ENCODE measurements around the gene MSANTD4.

GRCh38 chr11:105986554-105986953 lies 35.5 kb downstream of the MSANTD4 start:
- TF ChIP-seq CTCF (IDR thresholded peaks at IDR 0.05) (no peak), EZH2 (IDR thresholded peaks at IDR 0.05; ENCODE audit: borderline replicate concordance, insufficient read depth, low read depth, low read length, poor library complexity, severe bottlenecking) (no peak)

Data from B cell (primary cell).